AG04450 (cell line): ENCODE data around the gene FBXL17. TPM values are rescaled to one million over a fixed set of nuclear protein-coding genes. Genes with fewer than 3 reads are reported as not detected.

Experiments
- CTCF ChIA-PET: fragments of 300-600, 350-600 bp; formaldehyde crosslinking; extraction: SDS; loops from one replicate; lab custom pipeline; 2022; ENCODE audit warnings: antibody characterized with exemption, inconsistent platforms; lab: Charles Lee
- POLR2A ChIA-PET: fragments of 350-600 bp; formaldehyde crosslinking; extraction: SDS; loops from one replicate; lab custom pipeline; 2021; ENCODE audit warnings: antibody characterized with exemption, inconsistent platforms; lab: Yijun Ruan, JAX
- DNase-seq: peaks from one replicate; pipeline ENCODE4 v3.0.0-alpha.2; 2011; ENCODE audit warnings: low read depth, low spot score
- H3K27ac ChIP-seq: one replicate; pipeline ENCODE4 v1.5.1; 2012; ENCODE audit warnings: low read depth, low read length, control low read depth
- H3K27me3 ChIP-seq: one replicate; pipeline ENCODE4 v1.6.0; 2012; ENCODE audit warnings: low read length; ENCODE audit not compliant: control insufficient read depth, insufficient read depth
- H3K4me3 ChIP-seq: 2 replicates; pipeline ENCODE4 v1.5.1; 2011; ENCODE audit warnings: mild to moderate bottlenecking, low read depth, low read length, control low read depth
- H3K9me3 ChIP-seq: 2 replicates; pipeline ENCODE4 v1.5.1; 2012; ENCODE audit warnings: low read length; ENCODE audit not compliant: control insufficient read depth, insufficient read depth
- polyA plus RNA-seq: library from polyadenylated mRNA; depleted of rRNA; stranded (reverse); fragments of >200 nt; gene quantifications from 2 replicates; pipeline ENCODE4 v1.2.3, GENCODE V29; 2011
- TF ChIP-seq, protein P1 (sequence below): IDR thresholded peaks from 2 replicates; pipeline ENCODE4 v1.5.1; 2011; ENCODE audit warnings: low read depth, low read length, control low read depth, inconsistent platforms

Gene FBXL17
- polyA plus RNA-seq, 1 experiment = 9.4 TPM

DNA sequence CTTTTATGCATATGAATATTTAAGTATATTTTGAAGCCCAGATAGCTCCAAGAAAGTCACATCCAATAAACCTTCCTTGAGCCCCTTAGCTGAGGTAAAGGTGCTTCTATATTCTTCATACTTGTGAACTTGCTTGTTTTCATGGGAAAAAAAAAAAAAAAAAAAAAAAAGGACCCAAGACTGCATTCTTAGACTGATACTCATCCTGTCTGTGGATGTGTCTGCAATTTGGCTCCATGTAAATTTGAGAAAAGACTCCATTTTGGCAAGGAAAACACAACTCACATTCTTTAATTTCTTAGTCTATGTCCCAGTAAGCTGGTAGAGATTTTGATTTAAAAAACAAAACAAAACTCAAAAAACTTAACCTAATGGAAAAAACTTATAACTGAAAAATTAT lies 238.3 kb downstream of the FBXL17 start:
- no peak overlapping the region for H3K27ac ChIP-seq

DNA sequence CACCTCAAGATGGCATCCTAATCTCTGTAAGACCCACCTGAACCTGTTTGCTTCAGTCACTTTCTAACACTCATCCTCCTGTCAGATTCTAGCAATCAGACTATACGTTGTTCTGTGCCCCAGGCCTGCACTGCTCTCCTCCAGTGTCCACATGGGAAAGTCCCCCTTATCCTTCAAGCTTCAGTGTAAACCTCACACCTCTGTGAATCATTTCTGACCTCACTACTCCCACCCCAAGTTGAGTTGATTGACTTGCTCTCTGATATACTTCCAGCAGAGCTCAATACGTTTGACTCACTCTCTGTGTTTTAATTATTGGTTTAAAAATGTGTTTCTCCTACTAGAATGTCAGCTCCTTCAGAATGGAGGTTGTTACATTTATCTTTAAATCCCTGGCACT lies 240.2 kb downstream of the FBXL17 start:
- Histone ChIP-seq H3K27ac (no peak overlapping the region), H3K9me3 (no peaks in the 10 kb centered on the region), H3K4me3 (no peak overlapping the region), H3K27me3 (no peaks in the 10 kb centered on the region)
- CTCF ChIA-PET = interaction anchor here (1.0 kb wide), 1 partner anchor 118 kb away, joined by 4 read pairs; no protein-coding TSS in a partner anchor
- TF ChIP-seq, protein P1, sequence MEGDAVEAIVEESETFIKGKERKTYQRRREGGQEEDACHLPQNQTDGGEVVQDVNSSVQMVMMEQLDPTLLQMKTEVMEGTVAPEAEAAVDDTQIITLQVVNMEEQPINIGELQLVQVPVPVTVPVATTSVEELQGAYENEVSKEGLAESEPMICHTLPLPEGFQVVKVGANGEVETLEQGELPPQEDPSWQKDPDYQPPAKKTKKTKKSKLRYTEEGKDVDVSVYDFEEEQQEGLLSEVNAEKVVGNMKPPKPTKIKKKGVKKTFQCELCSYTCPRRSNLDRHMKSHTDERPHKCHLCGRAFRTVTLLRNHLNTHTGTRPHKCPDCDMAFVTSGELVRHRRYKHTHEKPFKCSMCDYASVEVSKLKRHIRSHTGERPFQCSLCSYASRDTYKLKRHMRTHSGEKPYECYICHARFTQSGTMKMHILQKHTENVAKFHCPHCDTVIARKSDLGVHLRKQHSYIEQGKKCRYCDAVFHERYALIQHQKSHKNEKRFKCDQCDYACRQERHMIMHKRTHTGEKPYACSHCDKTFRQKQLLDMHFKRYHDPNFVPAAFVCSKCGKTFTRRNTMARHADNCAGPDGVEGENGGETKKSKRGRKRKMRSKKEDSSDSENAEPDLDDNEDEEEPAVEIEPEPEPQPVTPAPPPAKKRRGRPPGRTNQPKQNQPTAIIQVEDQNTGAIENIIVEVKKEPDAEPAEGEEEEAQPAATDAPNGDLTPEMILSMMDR = no peak
- DNase-seq = no peak
- POLR2A ChIA-PET = no interaction called here

More for the DNA sequence above, 238.3 kb downstream of the FBXL17 start:
- TF ChIP-seq, protein P1 = no peak
- no peak for DNase-seq
- ChIA-PET POLR2A (interaction anchor here (0.6 kb wide), 1 partner anchor 174 kb away, joined by 6 read pairs; no protein-coding TSS in a partner anchor), CTCF (no interaction called here)
- H3K4me3 ChIP-seq = no peak overlapping the region
- H3K27me3 ChIP-seq = no peaks in the 10 kb centered on the region
- no peaks in the 10 kb centered on the region for H3K9me3 ChIP-seq

DNA sequence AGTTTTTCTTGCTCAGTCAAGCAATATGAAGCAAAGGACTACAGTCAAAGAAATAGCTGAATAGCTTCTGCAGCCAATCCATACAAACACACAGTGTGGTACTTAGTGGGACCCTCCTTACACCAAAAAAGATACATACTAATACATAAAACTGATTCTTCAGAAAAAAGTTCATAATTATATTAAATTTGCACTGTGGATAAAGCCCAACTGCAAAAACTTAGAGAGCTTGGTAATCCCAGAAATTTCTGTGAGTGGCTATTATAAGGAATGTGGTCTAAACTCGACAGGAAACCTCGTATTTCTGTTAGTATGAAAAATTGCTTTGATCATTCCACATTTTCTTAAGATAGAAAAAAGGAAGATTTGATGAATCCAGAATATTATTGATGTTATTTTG lies 245.4 kb downstream of the FBXL17 start:
- DNase-seq = no peak
- Histone ChIP-seq H3K4me3 (no peak overlapping the region), H3K27ac (no peak overlapping the region), H3K9me3 (no peaks in the 10 kb centered on the region), H3K27me3 (no peaks in the 10 kb centered on the region)
- ChIA-PET POLR2A (no interaction called here), CTCF (interaction anchor here (1.0 kb wide), 1 partner anchor 12 kb away, joined by 5 read pairs; no protein-coding TSS in a partner anchor)
- TF ChIP-seq, protein P1 = no peak

DNA sequence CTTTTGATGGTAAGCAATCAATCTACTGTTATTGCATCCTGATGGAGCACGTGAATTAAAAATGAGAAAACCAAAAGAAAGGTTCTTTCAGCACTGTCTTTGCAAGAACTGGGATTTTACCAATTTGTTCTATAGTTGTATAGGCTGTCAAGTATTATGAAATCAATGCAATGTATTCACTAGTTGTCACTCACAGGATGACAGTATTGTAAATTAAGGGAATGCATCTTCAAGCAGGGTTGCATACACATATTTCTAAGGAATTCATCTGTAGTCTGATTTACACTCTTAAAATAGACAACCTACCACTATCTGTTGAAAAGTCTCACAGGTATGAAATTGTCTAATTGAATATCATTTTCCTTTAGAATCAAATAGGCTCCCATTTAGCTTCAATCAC lies 252.8 kb downstream of the FBXL17 start:
- no peak overlapping the region for H3K4me3 ChIP-seq
- no peaks in the 10 kb centered on the region for H3K27me3 ChIP-seq
- H3K9me3 ChIP-seq = no peaks in the 10 kb centered on the region
- ChIA-PET CTCF (no interaction called here), POLR2A (no interaction called here)
- no peak for DNase-seq
- H3K27ac ChIP-seq = no peak overlapping the region
- TF ChIP-seq, protein P1 = no peak

DNA sequence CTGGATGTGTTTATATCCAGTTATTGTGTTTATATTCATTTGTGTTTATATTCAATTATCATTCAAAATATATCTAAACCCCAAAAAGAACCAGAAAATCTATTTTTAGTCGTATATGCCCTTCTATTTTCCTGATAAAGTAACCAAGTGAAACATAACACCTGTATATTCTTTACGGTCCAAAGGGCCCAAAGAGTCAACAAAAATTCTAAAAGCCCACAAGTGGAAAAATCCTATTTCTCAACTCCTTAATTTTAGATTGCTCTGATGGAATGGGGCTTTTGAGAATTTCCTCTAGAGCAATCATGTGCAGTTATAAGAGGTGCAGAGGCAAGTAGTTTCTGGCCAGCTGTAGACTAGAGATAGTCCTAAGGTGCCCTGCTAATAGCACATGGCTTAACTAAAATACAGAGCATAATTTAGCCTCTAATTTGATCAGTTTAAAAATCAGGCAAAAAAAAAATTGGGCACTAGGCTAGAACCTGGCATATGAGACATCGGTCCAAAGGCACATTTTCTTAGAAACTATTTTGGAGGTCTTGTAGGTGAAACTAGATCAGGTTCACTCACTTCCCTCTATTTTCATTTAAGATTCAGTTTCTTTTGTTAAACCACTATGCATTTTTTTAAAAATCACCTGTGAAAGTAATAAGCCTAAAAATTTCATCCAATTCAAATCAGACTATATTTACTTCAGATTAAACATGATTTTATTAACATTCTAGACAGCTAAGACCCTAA lies 256.0 kb downstream of the FBXL17 start:
- H3K4me3 ChIP-seq = no peak overlapping the region
- POLR2A ChIA-PET = no interaction called here
- TF ChIP-seq, protein P1 = no peak
- H3K27ac ChIP-seq = no peak overlapping the region
- CTCF ChIA-PET = no interaction called here
- no peaks in the 10 kb centered on the region for H3K9me3 ChIP-seq
- DNase-seq = no peak
- H3K27me3 ChIP-seq = no peaks in the 10 kb centered on the region
